H1 (cell line): Measurements from ENCODE around the gene CTNNA3. TPM values are rescaled to one million over a fixed set of nuclear protein-coding genes. Genes with fewer than 3 reads are reported as not detected.

Experiments
- CTCF ChIA-PET: fragments of 300-600 bp; sonication (Branson Sonifier 250); formaldehyde crosslinking; loops from one replicate; lab custom pipeline; 2021; ENCODE audit not compliant: partially characterized antibody; lab: Charles Lee
- POLR2A ChIA-PET: fragments of 300-600 bp; sonication (Branson Sonifier 250); formaldehyde crosslinking; loops from one replicate; lab custom pipeline; 2021; ENCODE audit warnings: inconsistent platforms; ENCODE audit not compliant: partially characterized antibody; lab: Charles Lee
- DNase-seq, 2 experiments: peaks; one replicate each; pipeline versions ENCODE4 v3.0.0 to v3.0.0-alpha.2; 2010 to 2022; ENCODE audit warnings: low spot score in 2 of 2, low read depth in 1 of 2, mixed read lengths in 1 of 2
- FAIRE-seq: peaks from 2 replicates; lab custom pipeline; 2011; peaks lifted over from hg19 to GRCh38; lab: Jason Lieb, UNC
- H2AFZ ChIP-seq: 2 replicates; pipeline ENCODE4 v1.8.1; 2012; ENCODE audit warnings: low read length, inconsistent platforms
- H2AK5ac ChIP-seq: 2 replicates; pipeline ENCODE4 v1.6.1; 2013; ENCODE audit warnings: low read depth, low read length
- H2BK120ac ChIP-seq: replicated peaks from 2 replicates; pipeline ENCODE3; 2013; ENCODE audit warnings: low read depth, low read length, inconsistent platforms
- H2BK12ac ChIP-seq: 2 replicates; pipeline ENCODE4 v1.6.1; 2013; ENCODE audit warnings: low read depth, low read length
- H2BK15ac ChIP-seq: 2 replicates; pipeline ENCODE4 v1.6.1; 2013; ENCODE audit warnings: low read length
- H2BK20ac ChIP-seq: 2 replicates; pipeline ENCODE4 v1.6.1; 2013; ENCODE audit warnings: low read length
- H2BK5ac ChIP-seq: 2 replicates; pipeline ENCODE4 v1.6.1; 2013; ENCODE audit warnings: low read depth, low read length
- H3K14ac ChIP-seq: 2 replicates; pipeline ENCODE4 v1.6.1; 2013; ENCODE audit warnings: inconsistent platforms; ENCODE audit not compliant: insufficient read length
- H3K18ac ChIP-seq: 2 replicates; pipeline ENCODE4 v1.6.1; 2013; ENCODE audit warnings: low read length; ENCODE audit errors: extremely low read depth
- H3K23ac ChIP-seq: 2 replicates; pipeline ENCODE4 v1.6.1; 2013; ENCODE audit warnings: inconsistent platforms; ENCODE audit not compliant: insufficient read length
- H3K23me2 ChIP-seq: 2 replicates; pipeline ENCODE4 v1.6.1; 2013; ENCODE audit warnings: low read depth, low read length
- H3K27ac ChIP-seq: 2 replicates; pipeline ENCODE4 v1.6.1; 2011; ENCODE audit warnings: low read depth, low read length, inconsistent platforms
- H3K27me3 ChIP-seq, 4 experiments: replicated peaks in 1 of 4; 1 replicate in 1 of 4; 2 replicates in 3 of 4; pipeline versions ENCODE4 v1.6.1 to v1.8.1; 2011 to 2013; ENCODE audit warnings: low read length in 3 of 4, mild to moderate bottlenecking in 3 of 4, inconsistent platforms in 2 of 4, mixed read lengths in 2 of 4, moderate library complexity in 1 of 4; ENCODE audit not compliant: control insufficient read depth in 3 of 4, insufficient read depth in 3 of 4; ENCODE audit errors: extremely low read depth in 1 of 4
- H3K36me3 ChIP-seq, 4 experiments: 2 replicates each; pipeline versions ENCODE4 v1.6.1 to v1.8.1; 2011 to 2013; ENCODE audit warnings: mild to moderate bottlenecking in 4 of 4, low read length in 3 of 4, moderate library complexity in 2 of 4, control low read depth in 1 of 4, inconsistent platforms in 1 of 4; ENCODE audit not compliant: insufficient read depth in 4 of 4, control insufficient read depth in 2 of 4
- H3K4ac ChIP-seq: replicated peaks from 2 replicates; pipeline ENCODE3; 2013; ENCODE audit warnings: low read length, low read depth, mixed read lengths, inconsistent platforms; ENCODE audit not compliant: insufficient read length
- H3K4me1 ChIP-seq, 4 experiments: replicated peaks in 1 of 4; 1 replicate in 1 of 4; 2 replicates in 3 of 4; pipeline versions ENCODE4 v1.6.1 to v1.8.1; 2011 to 2013; ENCODE audit warnings: low read length in 3 of 4, inconsistent platforms in 2 of 4, mixed read lengths in 1 of 4; ENCODE audit not compliant: insufficient read depth in 4 of 4, control insufficient read depth in 3 of 4
- H3K4me2 ChIP-seq, 2 experiments: 2 replicates each; pipeline versions ENCODE4 v1.6.1 to v1.8.1; 2011 to 2013; ENCODE audit warnings: low read depth in 2 of 2, low read length in 2 of 2, control low read depth in 1 of 2, inconsistent platforms in 1 of 2, mild to moderate bottlenecking in 1 of 2; ENCODE audit not compliant: insufficient read depth in 1 of 2
- H3K4me3 ChIP-seq, 4 experiments: fragments of 200-600, 300-600 bp in 1 of 4; sonication (generic), shearing (Covaris generic), sonication (Bioruptor Twin) in 1 of 4; 2 replicates each; pipeline versions ENCODE4 v1.5.1 to v1.8.1; 2011 to 2016; ENCODE audit warnings: low read length in 4 of 4, low read depth in 3 of 4, control low read depth in 2 of 4, inconsistent platforms in 2 of 4, mild to moderate bottlenecking in 2 of 4, mixed read lengths in 1 of 4, moderate library complexity in 1 of 4; ENCODE audit not compliant: insufficient read depth in 2 of 4; ENCODE audit errors: extremely low read depth in 1 of 4
- H3K56ac ChIP-seq: replicated peaks from 2 replicates; pipeline ENCODE3; 2013; ENCODE audit warnings: low read depth, mild to moderate bottlenecking, mixed read lengths, low read length, inconsistent platforms; ENCODE audit not compliant: insufficient read length
- H3K79me1 ChIP-seq: 2 replicates; pipeline ENCODE4 v1.6.1; 2013; ENCODE audit warnings: low read depth, low read length, control low read depth
- H3K79me2 ChIP-seq, 2 experiments: 2 replicates each; pipeline versions ENCODE4 v1.6.1 to v1.8.1; 2012 to 2013; ENCODE audit warnings: low read length in 2 of 2, mild to moderate bottlenecking in 2 of 2, inconsistent platforms in 1 of 2; ENCODE audit not compliant: insufficient read depth in 2 of 2, control insufficient read depth in 1 of 2
- H3K9ac ChIP-seq, 4 experiments: replicated peaks in 1 of 4; 1 replicate in 1 of 4; 2 replicates in 3 of 4; pipeline versions ENCODE4 v1.6.1 to v1.8.1; 2011 to 2013; ENCODE audit warnings: low read depth in 3 of 4, low read length in 3 of 4, control low read depth in 2 of 4, mild to moderate bottlenecking in 2 of 4, moderate library complexity in 2 of 4, inconsistent platforms in 1 of 4; ENCODE audit errors: extremely low read depth in 1 of 4
- H3K9me3 ChIP-seq, 2 experiments: 2 replicates each; pipeline versions ENCODE4 v1.6.1 to v1.8.1; 2012 to 2013; ENCODE audit warnings: mild to moderate bottlenecking in 2 of 2, moderate library complexity in 2 of 2, control low read depth in 1 of 2, inconsistent platforms in 1 of 2, low read depth in 1 of 2, low read length in 1 of 2, mixed read lengths in 1 of 2; ENCODE audit not compliant: insufficient read depth in 2 of 2
- H4K20me1 ChIP-seq, 2 experiments: replicated peaks in 1 of 2; 2 replicates each; pipeline versions ENCODE3 to v1.8.1; 2011 to 2013; ENCODE audit warnings: inconsistent platforms in 2 of 2, low read length in 2 of 2, mild to moderate bottlenecking in 1 of 2; ENCODE audit not compliant: insufficient read depth in 2 of 2, control insufficient read depth in 1 of 2
- H4K5ac ChIP-seq: 2 replicates; pipeline ENCODE4 v1.6.1; 2013; ENCODE audit warnings: low read length, low read depth, mixed read lengths, inconsistent platforms; ENCODE audit not compliant: insufficient read length
- H4K8ac ChIP-seq: 2 replicates; pipeline ENCODE4 v1.8.0; 2013; ENCODE audit warnings: mild to moderate bottlenecking, moderate library complexity, low read length, inconsistent platforms; ENCODE audit not compliant: insufficient read depth; ENCODE audit errors: extremely low read depth
- H4K91ac ChIP-seq: replicated peaks from 2 replicates; pipeline ENCODE3; 2013; ENCODE audit warnings: low read length, mixed read lengths, inconsistent platforms; ENCODE audit not compliant: insufficient read length
- CBX5 ChIP-seq: fragments of 300-800, 300-1000 bp; sonication (generic); IDR thresholded peaks from 2 replicates; pipeline ENCODE4 v1.7.1; 2016; ENCODE audit warnings: antibody characterized with exemption, low read length, low read depth
- WGBS, 2 experiments: shearing (Covaris generic) in 1 of 2; methylation state at CpG; one replicate each; pipeline versions ENCODE4 v1.1.6 to v1.1.7; 2013 to 2015; ENCODE audit warnings: low lambda C conversion rate in 2 of 2, mixed read lengths in 2 of 2, inconsistent platforms in 1 of 2, low coverage in 1 of 2, missing lambda C conversion rate in 1 of 2; ENCODE audit not compliant: insufficient replicate concordance in 2 of 2, insufficient coverage in 1 of 2, insufficient read length in 1 of 2; ENCODE audit errors: extremely low coverage in 1 of 2, missing lambda C conversion rate in 1 of 2; 5-methylcytosine and 5-hydroxymethylcytosine counted together
- polyA plus RNA-seq, 7 experiments: library from polyadenylated mRNA; depleted of rRNA in 3 of 7; stranded (reverse) in 5 of 7; unstranded in 2 of 7; fragments of >200 nt in 5 of 7; fragments of 200-250 nt in 2 of 7; gene quantifications; 1 replicate in 5 of 7; 2 replicates in 1 of 7; 4 replicates in 1 of 7; pipeline versions ENCODE4 v1.2.1 to v1.2.3, GENCODE V29; 2011 to 2013; ENCODE audit warnings: missing spikeins in 2 of 7, mixed read lengths in 2 of 7
- total RNA-seq: library from RNA; stranded (reverse); fragmentation: NEBNext Ultra II Directional; extraction: Animal tissue kit (Norgen Biotek cat#: 25700); gene quantifications from 2 replicates; pipeline ENCODE4 v1.2.1, GENCODE V29; 2021

CTNNA3 gene
- total and polyA plus RNA-seq, 2 of the 8 experiments (the other 6 are each of a cell fraction or from before 2014, with no cell fraction given), result 1.3 to 1.5 TPM

- H4K5ac ChIP-seq, result no peak overlapping the region
- H2BK5ac ChIP-seq, result no peak overlapping the region
- DNase-seq, result no peak
- no peak for FAIRE-seq
- H3K14ac ChIP-seq, result no peak overlapping the region
- H2BK120ac ChIP-seq, result no peak overlapping the region
- no peak overlapping the region for H3K18ac ChIP-seq
- H3K23ac ChIP-seq, result no peak overlapping the region
- ChIA-PET CTCF (no interaction called here), POLR2A (no interaction called here)
- TF ChIP-seq CBX5, result no peak
- no peak overlapping the region for H2BK15ac ChIP-seq
- H3K56ac ChIP-seq, result no peak overlapping the region
- no peak overlapping the region for H3K9ac ChIP-seq
- no peaks in the 10 kb centered on the region for H4K20me1 ChIP-seq
- no peak overlapping the region for H2BK12ac ChIP-seq
- H2AFZ ChIP-seq, result no peak overlapping the region
- no peak overlapping the region for H3K27ac ChIP-seq
- H3K4me3 ChIP-seq, result no peak overlapping the region
- no peak overlapping the region for H4K8ac ChIP-seq
- 89% methylated on average over 1 of the region's 1 CpG; no CpG with 5 or more reads in 1 of the 2 experiments for WGBS, 2 experiments
- no peak overlapping the region for H3K4me2 ChIP-seq
- no peak overlapping the region for H2AK5ac ChIP-seq
- no peaks in the 10 kb centered on the region; a peak in 1 of 7 replicates for H3K4me1 ChIP-seq
- no peaks in the 10 kb centered on the region for H3K36me3 ChIP-seq
- H3K27me3 ChIP-seq, result no peaks in the 10 kb centered on the region
- H3K79me1 ChIP-seq, result no peaks in the 10 kb centered on the region
- H3K9me3 ChIP-seq, result no peaks in the 10 kb centered on the region
- H4K91ac ChIP-seq, result no peak overlapping the region
- no peak overlapping the region for H2BK20ac ChIP-seq
- no peak overlapping the region for H3K4ac ChIP-seq
- H3K79me2 ChIP-seq, result no peaks in the 10 kb centered on the region
- H3K23me2 ChIP-seq, result no peaks in the 10 kb centered on the region
Measured at GRCh38 chr10:66844176-66844942, 851.6 kb downstream of the CTNNA3 start.
